ENCODE data around the gene SRPK2.
"Not testable (repeated sequence)": the region's sequence is repeated elsewhere in the genome, so short reads cannot be mapped to it uniquely, and the experiment has no call there.

The SRPK2 gene

DNA sequence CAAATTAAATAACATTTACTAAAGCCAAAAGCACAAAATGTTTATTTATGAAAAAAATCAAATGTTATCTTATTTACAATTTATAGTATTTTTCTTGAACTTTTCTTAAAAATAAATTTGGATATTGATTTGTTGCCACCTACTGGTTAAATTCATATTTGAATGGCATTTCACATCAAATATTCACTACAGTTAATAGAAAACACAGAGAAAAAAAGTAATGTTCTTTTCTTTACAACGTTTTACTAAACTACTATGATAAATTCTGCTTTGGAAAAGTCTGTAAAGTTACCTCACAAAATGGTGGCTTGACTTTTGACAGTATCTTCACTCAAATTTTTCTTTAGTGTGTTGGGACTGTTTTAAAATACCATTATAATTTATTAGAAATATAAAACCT is 52.7 kb downstream of the SRPK2 start:
- TF ChIP-seq, protein P1, sequence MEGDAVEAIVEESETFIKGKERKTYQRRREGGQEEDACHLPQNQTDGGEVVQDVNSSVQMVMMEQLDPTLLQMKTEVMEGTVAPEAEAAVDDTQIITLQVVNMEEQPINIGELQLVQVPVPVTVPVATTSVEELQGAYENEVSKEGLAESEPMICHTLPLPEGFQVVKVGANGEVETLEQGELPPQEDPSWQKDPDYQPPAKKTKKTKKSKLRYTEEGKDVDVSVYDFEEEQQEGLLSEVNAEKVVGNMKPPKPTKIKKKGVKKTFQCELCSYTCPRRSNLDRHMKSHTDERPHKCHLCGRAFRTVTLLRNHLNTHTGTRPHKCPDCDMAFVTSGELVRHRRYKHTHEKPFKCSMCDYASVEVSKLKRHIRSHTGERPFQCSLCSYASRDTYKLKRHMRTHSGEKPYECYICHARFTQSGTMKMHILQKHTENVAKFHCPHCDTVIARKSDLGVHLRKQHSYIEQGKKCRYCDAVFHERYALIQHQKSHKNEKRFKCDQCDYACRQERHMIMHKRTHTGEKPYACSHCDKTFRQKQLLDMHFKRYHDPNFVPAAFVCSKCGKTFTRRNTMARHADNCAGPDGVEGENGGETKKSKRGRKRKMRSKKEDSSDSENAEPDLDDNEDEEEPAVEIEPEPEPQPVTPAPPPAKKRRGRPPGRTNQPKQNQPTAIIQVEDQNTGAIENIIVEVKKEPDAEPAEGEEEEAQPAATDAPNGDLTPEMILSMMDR (IDR thresholded peaks at IDR 0.05; ENCODE audit: low read depth, low read length): peak; percentile 24
- DNase-seq (ENCODE audit: low read depth, low spot score): peak; percentile 37
- no peak overlapping the region for H3K4me3 ChIP-seq (ENCODE audit: low read depth, low read length)
- in situ Hi-C loops (cut with HindIII; ENCODE audit: low sequenced_read_pairs): no loop called here

DNA sequence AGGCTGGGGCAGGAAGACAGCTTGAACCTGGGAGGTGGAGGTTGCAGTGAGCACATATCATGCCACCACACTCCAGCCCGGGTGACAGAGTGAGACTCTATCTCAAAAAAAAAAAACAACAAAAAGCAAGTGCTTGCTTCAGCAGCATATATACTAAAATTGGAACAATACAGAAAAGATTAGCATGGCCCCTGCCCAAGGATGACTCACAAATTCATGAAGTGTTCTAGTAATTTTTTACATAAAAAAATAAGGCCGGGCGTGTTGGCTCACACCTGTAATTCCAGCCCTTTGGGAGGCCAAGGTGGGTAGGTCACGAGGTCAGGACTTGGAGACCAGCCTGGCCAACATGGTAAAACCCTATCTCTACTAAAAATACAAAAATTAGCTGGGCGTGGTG is 56.1 kb downstream of the SRPK2 start:
- in situ Hi-C loops (cut with HindIII; ENCODE audit: low sequenced_read_pairs); H3K4me3 ChIP-seq (ENCODE audit: low read depth, low read length): not testable (repeated sequence)
- DNase-seq (ENCODE audit: low read depth, low spot score): peak; percentile 39

DNA sequence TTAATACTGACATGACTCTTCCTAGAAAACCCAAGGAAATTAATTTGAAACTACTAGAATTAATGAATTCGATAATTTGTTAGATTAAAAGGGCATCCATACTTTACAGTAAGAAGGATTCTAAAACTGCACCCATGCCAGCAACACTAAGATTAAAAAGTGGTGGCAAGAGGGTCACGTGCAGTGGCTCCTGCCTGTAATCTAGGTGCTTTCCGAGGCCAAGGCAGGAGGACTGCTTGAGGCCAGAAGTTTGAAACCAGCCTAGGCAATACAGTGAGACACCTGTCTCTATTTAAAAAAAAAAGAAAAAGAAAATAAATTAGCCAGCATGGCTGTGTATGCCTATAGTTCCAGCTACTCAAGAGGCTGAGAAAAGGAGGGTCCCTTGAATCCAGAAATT is 58.2 kb downstream of the SRPK2 start:
- in situ Hi-C loops (cut with HindIII; ENCODE audit: low sequenced_read_pairs): no loop called here
- TF ChIP-seq, protein P1 (IDR thresholded peaks at IDR 0.05; ENCODE audit: low read depth, low read length): no peak
- no peak overlapping the region for H3K4me3 ChIP-seq (ENCODE audit: low read depth, low read length)
- no peak for DNase-seq (ENCODE audit: low read depth, low spot score)

DNA sequence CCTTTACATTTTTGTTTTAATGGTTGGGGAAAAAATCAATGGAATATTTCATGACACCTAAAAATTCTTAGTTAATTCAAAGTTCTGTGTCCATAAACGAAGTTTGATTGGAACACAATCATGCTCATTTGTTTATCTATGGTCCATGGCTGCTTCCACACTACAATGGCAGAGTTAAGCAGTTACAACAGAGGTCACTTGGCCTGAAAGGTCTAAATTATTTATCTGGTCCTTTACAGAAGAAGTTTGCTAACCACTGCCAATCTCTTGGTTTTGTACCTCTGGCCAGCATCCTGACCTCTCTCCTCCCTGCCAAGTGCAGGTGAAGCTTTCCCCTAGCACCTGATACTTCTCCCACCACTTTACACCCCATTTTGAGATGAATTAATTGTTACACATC is 61.5 kb downstream of the SRPK2 start:
- TF ChIP-seq, protein P1 (IDR thresholded peaks at IDR 0.05; ENCODE audit: low read depth, low read length): no peak
- no peak for DNase-seq (ENCODE audit: low read depth, low spot score)
- H3K4me3 ChIP-seq (ENCODE audit: low read depth, low read length): no peak overlapping the region
- in situ Hi-C loops (cut with HindIII; ENCODE audit: low sequenced_read_pairs): no loop called here

DNA sequence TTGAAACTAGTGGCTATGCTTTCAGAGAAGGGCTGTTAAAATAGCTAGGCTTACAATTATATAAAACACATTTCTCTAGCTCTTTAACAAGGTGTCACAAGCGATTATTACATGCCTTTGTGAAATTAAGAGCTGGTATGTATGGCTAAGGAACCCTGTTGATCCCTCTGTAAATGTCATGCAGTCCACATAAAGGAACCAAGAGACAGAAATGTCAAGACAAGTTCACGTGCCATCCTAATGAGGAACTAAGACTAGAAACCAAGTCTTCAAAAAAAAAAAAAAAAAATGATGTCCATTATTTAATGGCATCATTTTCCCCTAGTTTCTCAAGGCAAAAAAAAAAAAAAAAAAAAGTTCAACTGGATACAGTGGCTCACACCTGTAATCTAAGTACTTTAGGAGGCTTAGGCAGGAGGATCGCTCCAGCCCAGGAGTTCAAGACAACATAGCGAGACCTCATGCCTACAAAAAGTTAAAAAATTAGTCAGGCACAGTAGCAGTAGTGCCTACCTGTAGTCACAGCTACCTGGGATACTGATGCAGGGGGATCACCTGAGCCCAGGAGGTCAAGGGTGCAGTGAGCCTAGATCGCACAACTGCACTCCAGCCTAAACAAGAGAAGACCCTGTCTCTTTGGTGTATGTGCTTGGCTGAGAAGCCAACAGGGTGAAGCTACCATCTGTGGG is 63.4 kb downstream of the SRPK2 start:
- no peak for DNase-seq (ENCODE audit: low read depth, low spot score)
- in situ Hi-C loops (cut with HindIII; ENCODE audit: low sequenced_read_pairs): no loop called here
- TF ChIP-seq, protein P1 (IDR thresholded peaks at IDR 0.05; ENCODE audit: low read depth, low read length): no peak
- H3K4me3 ChIP-seq (ENCODE audit: low read depth, low read length): no peak overlapping the region

DNA sequence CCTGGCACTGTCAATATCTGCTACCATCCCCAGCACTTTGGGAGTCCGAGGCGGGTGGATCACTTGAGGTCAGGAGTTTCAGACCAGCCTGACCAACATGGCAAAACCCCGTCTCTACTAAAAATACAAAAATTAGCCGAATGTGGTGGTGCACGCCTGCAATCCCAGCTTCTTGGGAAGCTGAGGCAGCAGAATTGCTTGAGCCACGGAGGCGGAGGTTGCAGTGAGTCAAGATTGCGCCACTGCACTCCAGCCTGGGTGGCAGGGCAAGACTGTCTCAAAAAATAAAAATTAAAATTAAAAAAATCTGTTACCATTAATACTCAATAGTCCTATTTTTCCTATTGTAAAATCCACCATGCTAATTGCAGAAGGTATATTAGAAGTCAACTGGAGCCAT is 64.1 kb downstream of the SRPK2 start:
- H3K4me3 ChIP-seq (ENCODE audit: low read depth, low read length); in situ Hi-C loops (cut with HindIII; ENCODE audit: low sequenced_read_pairs); DNase-seq (ENCODE audit: low read depth, low spot score): not testable (repeated sequence)

DNA sequence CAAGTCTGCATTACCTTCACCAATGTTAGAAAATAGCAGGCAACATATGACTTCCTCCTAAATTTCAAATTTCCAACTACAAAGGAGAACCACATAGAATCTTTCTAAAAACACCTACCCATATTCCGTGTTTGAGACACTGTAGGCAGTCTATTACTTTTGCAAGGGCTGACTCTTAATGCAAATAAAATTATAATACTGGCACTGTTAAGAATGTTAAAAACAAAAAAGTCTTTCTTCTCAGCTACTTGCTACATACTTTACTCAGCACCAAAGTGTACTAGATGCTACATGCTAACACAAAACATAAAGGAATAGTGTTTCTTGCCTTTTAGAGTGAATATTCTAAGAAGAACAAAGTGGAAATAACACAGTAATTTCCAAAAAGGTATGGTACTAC is 65.4 kb downstream of the SRPK2 start:
- TF ChIP-seq, protein P1 (IDR thresholded peaks at IDR 0.05; ENCODE audit: low read depth, low read length): no peak
- no peak for DNase-seq (ENCODE audit: low read depth, low spot score)
- in situ Hi-C loops (cut with HindIII; ENCODE audit: low sequenced_read_pairs): no loop called here
- no peak overlapping the region for H3K4me3 ChIP-seq (ENCODE audit: low read depth, low read length)
